ENCODE data around the gene PCDHB7.

DNA sequence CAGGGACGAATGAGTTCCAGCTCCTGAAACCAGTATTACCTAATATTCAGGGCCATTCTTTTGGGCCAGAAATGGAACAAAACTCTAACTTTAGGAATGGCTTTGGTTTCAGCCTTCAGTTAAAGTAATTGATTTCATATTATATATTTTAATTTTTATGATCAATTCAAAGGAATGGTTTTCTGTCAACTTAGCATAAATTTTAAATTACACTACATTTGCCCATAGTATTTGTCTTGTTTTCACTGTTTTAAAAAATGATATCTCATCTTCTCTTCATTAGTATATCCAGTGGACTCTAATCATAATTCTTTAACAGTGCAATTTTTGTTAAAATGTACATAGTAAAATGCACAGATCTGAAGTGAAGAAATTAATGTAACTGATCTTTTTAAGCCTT, 7.9 kb downstream of the PCDHB7 start:
- TF ChIP-seq POLR2AphosphoS5 (IDR thresholded peaks at IDR 0.05; ENCODE audit: low read depth, low read length): no peak
- TF ChIP-seq POLR2A (IDR thresholded peaks at IDR 0.05; ENCODE audit: low read depth, low read length): no peak

Measured in GM12892 (cell line).